Uterus (tissue), 2 donors: Measurements from ENCODE around the gene RTF2.

ENCODE experiments used
- POLR2A ChIP-seq, 2 donors: fragments of 450-650 bp; IDR thresholded peaks; one replicate each; pipeline ENCODE4 v1.6.1; 2016; ENCODE audit warnings: antibody characterized with exemption in 2 of 2, mild to moderate bottlenecking in 1 of 2, moderate library complexity in 1 of 2
- TF ChIP-seq, protein P1 (sequence below), 4 experiments: fragments of 200-600 bp in 2 of 4; fragments of 450-650 bp in 2 of 4; sonication (generic) in 2 of 4; IDR thresholded peaks; one replicate each; pipeline ENCODE4 v1.5.1; 2016 to 2019; ENCODE audit warnings: antibody characterized with exemption in 4 of 4, mild to moderate bottlenecking in 2 of 4, moderate library complexity in 1 of 4

DNA sequence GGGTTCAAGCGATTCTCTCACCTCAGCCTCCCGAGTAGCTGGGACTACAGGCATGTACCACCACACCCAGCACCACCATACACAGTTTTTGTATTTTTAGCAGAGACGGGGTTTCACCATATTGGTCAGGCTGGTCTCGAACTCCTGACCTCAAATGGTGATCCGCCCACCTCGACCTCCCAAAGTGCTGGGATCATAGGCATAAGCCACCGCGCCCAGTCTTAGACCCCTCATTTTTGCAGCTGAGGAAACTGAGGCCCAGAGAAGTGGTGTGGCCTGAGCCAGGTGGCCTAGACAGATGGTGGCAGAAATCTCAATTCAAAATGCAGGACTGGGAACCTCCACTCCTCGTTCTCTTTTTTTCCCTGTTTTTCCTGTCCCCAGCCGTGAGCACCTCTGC is 43.5 kb downstream of the RTF2 start:
- TF ChIP-seq, protein P1, sequence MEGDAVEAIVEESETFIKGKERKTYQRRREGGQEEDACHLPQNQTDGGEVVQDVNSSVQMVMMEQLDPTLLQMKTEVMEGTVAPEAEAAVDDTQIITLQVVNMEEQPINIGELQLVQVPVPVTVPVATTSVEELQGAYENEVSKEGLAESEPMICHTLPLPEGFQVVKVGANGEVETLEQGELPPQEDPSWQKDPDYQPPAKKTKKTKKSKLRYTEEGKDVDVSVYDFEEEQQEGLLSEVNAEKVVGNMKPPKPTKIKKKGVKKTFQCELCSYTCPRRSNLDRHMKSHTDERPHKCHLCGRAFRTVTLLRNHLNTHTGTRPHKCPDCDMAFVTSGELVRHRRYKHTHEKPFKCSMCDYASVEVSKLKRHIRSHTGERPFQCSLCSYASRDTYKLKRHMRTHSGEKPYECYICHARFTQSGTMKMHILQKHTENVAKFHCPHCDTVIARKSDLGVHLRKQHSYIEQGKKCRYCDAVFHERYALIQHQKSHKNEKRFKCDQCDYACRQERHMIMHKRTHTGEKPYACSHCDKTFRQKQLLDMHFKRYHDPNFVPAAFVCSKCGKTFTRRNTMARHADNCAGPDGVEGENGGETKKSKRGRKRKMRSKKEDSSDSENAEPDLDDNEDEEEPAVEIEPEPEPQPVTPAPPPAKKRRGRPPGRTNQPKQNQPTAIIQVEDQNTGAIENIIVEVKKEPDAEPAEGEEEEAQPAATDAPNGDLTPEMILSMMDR (IDR thresholded peaks at IDR 0.05), result no peak
- no peak for TF ChIP-seq POLR2A (IDR thresholded peaks at IDR 0.05)
